GM19328 (cell line): ENCODE measurements around the gene NDRG2.
"Not testable (repeated sequence)": the region's sequence is repeated elsewhere in the genome, so short reads cannot be mapped to it uniquely, and the experiment has no call there.

Source experiments
- ATAC-seq: cut with Tn5 transposase; IDR thresholded peaks from one replicate; pipeline ENCODE4 v1.9.1; 2021; ENCODE audit warnings: mild to moderate bottlenecking, moderate library complexity; ENCODE audit not compliant: unreplicated experiment

Gene NDRG2

DNA sequence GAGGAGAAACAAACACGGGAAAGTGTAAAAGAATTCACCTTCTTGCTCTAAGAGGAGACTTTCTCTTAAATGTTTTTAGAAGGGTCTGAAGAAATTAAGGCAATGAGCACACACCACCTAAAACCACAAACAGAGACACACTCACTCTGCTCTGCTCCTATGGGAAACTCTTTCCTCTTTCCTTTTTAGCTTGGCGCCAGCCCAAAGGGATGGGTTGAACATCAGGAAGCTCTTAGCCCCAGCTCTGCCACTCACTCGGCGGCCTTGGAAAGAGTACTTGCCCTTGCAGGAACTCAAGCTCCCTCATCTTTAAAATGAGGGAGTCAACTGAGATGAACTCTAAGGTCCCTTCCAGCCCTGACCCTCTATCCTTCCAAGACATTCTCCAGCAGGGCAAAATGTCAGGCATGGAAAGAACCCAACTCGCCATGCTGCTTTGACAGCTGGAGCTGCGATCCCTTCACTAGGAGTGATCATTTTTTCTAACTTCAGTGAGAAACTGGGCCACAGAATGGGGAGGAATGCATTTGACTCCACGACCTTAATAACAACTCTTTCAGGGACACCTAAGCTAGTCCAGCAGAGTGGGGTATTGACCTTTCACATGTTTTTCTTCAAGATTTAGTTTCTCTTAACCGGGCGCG is 31.8 kb upstream of the NDRG2 start:
- ATAC-seq: no peak

DNA sequence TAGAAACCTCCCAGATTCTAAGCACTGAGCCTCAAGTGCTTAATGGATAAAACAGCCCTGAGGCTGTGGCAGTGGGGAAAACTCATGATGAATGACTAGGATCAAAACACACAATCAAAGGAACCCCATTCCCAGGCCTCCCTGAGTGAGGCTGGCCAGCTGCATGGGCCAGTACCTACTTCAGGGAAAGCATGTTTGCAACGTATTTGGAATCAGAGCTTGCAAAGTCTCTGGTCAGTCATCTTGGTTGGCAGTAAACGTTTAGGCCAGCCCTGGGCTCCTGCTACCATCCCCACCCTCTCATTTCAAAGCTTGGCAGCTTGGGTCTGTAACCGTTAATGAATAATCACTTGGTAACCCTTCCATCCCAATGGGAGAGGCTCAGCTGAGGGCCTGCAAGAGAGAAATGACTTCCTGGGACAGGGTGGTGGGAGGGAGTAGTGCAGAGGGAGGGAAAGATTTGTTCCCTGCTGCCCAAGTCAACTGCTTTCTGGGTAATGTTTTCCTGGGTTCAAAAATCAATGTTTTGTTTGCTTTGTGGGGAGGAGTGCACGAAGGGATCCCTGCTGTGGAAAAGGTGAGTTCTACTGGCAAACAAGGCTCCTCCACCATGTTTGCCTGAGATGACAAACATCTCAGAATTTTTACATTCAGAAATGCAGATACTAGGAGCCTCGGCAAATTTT is 30.7 kb upstream of the NDRG2 start:
- ATAC-seq: no peak

DNA sequence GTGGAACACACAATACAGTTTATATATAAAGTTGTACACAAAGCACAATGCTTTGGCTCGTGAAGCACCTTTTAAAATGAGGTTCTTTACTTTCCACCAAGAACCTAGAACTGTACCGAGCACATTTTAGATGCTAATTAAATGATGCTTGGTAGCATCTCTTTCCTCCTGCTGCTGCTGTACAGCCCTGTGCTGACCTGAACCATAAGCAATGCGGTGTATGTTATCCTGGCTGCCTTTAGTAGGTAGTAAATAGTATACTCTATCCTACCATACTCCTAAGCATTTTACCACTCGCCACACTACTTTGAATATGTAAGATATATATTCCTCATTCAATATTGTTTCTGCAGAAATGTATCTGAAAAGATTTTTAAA is 29.9 kb upstream of the NDRG2 start:
- no peak for ATAC-seq

DNA sequence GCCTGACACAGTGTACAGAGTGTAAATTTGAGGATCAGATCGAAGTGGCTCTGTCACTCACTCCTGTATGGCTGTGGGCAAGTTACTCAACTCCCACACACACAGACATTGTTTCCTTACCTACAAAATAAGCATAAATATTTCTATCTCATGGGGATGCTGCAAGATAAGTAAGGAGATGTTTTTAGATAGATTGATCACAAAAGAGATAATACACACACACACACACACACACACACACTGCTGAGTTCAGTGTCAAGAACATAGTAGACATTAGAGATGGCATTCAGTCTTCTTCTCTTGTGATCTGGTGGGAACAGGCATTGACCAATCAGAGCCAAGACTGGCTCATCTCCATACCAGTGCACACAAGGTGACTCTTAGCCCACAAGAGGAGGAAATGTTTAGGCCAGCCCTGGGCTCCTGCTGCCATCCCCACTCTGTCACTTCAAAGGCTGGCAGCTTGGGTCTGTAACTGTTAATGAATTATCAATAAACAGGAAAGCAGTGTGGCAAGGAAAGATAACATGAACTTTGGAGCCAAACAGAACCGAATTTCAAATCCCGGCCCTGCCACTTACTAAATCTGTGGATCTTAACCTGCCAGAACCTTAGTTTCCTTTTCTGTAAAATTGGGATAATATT is 29.4 kb upstream of the NDRG2 start:
- ATAC-seq: no peak

DNA sequence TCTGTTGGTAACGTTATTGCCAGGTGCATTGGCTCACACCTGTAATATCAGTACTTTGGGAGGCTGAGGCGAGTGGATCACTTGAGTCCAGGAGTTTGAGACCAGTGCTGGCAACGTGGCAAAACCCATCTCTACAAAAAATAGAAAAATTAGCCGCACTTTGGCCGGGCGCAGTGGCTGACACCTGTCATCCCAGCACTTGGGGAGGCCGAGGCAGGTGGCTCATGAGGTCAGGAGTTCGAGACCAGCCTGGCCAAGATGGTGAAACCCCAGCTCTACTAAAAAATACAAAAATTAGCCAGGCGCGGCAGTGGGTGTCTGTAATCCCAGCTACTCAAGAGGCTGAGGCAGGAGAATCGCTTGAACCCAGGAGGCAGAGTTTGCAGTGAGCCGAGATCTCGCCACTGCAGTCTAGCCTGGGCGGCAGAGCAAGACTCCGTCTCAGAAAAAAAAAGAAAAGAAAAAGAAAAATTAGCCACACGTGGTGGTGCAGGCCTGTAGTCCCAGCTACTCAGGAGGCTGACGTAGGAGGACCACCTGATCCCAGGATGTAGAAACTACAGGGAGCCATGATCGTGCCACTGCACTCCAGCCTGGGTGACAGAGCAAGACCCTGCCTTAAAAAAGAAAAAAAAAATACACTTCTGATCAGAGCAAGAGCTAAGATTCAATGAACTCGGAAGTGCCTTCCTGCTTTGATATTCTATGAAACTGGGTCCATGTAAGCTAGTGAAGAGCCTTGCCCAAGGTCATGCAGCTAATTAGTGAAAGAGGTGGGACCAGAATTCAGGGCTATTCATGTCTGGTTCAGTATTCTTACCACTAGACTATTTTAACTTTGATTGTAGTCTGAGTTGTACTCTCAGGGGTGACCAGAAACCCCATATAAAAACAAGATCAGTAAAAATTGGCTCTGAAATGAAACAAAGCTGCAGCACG is 28.6 kb upstream of the NDRG2 start:
- no peak for ATAC-seq

DNA sequence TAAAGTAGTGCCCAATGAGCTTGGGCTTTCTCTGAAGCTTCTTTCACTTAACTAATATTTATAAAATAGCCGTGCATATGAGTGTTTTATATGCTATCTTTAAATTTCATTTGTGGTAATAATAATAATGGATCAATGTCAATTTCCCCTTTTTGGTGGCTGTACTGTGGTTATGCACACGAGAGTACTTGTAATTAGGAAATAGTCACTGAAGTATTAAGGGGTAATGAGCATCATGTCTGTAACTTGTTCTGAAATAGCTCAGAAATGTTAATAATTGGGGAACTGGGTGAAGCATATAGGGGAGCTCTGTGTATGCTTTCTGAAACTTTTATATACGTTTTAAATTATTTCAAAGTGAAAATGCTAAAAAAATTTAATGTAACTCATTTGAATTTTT is 25.7 kb upstream of the NDRG2 start:
- no peak for ATAC-seq

DNA sequence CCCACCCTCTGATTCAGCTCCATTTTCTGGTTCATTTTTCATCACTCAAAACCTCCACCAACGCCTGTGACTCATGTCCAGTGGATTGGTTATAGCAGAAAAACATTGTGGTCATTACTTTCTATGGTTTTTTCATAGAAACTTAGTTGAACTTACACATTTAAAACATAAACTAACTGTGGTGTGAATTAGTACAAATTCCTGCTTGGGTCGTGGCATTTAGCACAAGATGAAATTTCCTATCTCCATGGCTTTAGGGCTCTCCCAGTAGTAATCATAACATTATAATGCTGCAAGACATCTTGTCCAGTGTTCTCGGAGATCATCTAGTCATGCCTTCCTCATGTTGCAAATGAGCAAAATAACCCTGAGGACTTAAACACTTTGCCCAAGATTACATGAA is 24.4 kb upstream of the NDRG2 start:
- ATAC-seq: no peak

DNA sequence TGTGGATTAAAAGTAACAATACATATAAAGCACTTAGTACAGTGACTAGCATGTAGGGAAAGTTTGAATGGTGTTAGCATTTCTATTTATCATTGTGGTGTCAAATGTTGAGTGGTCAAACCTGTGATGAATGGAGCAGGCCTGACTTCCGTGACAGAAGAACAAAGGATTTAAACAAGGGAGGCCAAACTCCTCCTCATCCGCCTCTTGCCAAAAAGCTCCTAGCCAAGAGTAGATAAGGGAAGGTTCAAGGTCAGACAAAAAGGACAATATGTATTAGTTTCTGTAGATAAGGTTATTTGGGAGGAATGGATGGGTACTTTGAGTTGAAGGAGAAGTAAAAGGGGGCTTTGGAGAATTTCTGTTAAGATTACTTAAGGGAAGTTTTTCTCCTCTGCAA is 23.8 kb upstream of the NDRG2 start:
- ATAC-seq: no peak

DNA sequence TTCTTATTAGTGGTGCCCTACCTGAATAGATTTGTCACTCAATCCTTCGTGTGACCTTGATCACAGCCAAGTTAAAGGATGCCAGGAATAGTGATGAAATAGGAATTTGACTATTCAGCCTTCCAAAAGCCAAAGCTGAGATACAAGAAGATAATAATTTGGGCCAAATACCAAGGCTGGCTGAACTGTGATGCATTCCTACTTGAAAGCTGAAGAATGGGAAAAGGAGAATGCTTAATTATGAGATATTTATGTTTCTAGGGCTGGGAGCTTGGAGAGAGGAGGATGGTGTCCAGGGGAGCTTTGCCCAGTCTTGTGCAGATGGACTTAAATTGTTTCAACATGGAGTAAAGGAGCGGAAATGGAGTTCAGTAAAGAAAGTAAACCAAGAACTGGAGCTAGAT is 22.5 kb upstream of the NDRG2 start:
- no peak for ATAC-seq

DNA sequence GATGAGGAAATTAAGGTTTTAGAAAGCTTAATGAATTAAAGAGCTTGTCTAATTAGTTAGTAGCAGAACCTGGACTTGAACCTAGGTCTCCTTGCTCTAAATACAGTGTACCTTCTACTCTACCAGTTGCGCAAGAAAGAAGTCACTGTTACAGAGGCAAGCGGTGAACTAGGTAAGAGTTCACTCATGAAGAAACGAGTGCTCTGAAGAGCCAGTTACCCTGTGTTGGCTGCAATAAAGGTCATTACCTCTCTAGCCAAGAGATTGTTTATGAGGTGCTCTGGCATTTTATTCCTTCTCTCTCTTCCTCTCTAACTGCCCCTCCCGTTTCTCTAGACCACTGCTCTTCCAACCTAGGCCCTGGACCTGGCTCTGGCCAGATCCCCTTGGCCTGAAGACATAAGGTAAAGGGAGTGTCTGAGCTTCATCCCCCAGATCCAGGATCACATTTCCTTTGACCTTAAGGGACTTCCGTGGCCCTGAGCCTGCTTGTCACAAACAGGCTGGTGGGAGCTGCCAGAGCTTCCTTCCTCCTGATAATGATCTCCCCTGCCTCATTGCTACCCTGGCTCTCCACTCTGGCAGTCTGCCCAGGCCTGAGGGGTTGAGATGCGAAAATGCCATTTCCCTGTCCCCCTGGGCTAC is 19.2 kb upstream of the NDRG2 start:
- no peak for ATAC-seq

DNA sequence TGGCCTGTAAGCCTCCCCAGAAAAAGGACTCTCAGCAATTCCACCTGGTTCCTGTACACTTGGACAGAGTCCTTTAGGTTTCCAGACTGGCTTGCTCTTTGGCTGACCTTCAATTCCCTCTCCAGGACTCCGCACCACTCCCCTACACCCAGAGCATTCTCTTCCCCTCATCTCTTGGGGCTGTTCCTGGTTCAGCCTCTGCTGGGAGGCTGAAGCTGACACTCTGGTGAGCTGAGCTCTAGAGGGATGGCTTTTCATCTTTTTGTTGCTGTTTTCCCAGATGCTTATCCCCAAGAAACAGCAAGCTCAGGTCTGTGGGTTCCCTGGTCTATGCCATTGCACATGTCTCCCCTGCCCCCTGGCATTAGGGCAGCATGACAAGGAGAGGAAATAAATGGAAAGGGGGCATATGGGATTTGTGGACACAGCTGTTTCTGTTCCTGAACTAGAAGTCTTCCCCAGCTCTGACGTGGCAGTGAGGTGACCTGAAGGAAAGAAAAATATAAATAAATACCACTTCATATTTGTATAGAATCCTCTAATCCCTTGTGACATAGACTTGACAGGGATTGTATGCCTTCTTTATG is 18.6 kb upstream of the NDRG2 start:
- no peak for ATAC-seq

DNA sequence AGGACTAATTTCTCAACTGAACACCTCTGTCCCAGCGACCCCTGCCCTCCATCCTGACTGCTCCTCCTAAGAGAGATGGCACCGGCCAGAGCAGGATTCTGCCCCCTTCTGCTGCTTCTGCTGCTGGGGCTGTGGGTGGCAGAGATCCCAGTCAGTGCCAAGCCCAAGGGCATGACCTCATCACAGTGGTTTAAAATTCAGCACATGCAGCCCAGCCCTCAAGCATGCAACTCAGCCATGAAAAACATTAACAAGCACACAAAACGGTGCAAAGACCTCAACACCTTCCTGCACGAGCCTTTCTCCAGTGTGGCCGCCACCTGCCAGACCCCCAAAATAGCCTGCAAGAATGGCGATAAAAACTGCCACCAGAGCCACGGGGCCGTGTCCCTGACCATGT is 18.1 kb upstream of the NDRG2 start:
- no peak for ATAC-seq

DNA sequence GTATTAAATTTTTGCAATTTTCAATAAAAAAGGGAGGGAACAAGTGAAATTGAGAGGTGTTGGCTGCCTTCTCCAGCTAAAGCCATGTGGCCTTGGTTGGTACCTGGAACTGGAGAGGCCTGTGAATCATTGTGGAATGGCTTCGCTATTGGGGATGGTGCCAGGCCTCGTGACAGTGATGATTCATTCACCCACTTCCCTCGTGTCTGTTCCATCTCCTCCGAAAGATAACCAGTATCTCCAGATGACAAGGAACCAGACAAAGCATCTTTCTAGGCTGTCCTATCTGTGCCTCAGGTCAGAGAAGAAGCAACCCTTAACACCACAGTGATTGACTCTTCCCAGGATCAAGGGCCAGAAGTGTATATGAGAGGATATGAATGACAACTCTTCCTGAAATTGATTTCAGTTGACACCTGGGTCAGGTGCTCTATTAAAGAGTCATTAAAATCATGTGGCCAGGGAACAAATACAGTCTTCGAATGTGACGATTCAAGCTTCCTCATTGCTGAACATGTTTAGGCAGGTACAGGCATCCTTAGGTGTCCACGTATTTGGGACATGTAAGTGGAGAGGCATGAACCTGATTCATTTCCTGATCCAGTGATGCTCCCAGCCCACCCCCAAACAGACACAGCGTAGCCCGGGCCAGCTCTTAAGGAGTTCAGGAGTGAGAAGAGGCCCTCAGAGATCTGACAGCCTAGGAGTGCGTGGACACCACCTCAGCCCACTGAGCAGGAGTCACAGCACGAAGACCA is 17.0 kb upstream of the NDRG2 start, which contains the start of gene RNASE7:
TSS of gene RNASE7 (plus strand) at position 687 of the 758 bp plus-strand sequence. CDS start 631 bp downstream, outside the sequence.
- no peak for ATAC-seq

DNA sequence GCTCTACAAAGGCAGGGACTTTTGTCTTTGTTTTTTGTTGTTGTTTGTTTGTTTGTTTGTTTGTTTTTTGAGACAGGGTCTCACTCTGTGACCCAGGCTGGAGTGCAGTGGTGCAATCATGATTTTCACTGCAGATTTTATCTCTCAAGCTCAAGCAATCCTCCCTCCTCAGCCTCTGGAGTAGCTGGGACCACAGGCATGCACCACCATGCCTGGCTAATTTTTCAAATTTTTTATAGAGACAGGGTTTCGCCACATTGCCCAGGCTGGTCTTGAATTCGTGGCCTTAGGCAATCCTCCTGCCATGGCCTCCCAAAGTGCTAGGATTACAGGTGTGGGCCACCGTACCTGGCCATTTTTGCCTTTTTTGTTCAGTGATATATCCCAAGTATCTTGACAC is 16.1 kb upstream of the NDRG2 start:
- not testable (repeated sequence) for ATAC-seq

DNA sequence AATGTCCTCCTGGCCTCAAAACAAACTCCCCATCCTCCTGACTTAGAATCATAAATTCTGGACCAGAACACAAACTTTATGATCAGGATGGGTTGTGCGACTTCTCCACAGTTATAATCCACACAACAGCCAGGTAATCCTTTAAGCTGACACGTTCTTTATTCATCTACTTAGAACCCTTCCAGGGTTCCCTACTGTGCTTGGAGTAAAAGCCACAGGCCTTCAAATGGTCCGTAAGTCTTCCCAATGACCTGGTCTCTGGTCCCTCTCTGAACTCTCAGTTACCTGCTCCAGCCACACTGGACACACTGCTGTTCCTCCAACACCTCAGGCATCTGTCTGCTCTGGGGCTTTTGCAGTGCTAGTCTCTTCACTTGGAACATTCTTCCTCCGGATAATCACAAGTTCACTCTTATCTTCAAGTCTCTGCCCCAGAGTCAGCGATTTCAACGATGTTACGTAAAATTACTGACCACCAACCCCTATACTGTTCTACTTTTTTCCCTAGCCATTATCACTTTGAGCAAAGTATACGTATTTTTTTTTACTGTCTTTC is 15.6 kb upstream of the NDRG2 start:
- no peak for ATAC-seq

DNA sequence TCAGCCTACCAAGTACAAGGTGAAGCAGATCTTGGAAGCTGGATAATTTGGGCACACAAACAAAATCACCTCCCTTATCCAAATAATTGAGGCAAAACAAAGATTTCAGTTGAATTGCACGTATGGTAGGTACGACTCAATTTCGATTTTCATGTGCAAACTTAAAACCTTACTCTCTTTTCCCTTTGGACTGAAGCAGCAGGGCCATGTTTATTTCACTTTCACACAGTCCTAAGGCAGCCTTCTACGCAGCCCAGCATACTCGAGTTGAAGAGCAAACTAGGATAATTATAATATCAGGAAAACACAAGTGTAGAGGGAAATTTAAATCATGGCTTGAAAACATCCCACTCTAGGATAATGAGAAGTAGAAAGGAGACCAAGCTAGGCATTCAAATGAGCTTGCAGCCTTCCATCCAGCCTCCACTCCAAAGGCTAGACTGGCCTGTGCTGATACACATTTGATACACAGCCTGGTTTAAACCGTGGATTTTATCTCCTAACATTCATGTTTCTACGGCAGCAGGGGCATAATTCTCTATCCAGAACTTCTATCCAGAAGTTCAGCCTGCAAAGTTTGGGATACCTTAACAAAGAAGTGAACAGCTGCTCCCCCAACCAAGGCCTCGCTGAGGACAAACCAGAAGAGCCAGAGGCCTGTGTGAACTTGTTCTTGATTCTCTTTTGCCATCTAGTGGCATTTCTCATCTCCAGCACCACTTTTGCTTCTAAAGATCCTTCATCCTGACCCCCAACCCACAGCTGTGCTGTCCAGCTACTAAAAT is 14.9 kb upstream of the NDRG2 start:
- ATAC-seq: no peak

DNA sequence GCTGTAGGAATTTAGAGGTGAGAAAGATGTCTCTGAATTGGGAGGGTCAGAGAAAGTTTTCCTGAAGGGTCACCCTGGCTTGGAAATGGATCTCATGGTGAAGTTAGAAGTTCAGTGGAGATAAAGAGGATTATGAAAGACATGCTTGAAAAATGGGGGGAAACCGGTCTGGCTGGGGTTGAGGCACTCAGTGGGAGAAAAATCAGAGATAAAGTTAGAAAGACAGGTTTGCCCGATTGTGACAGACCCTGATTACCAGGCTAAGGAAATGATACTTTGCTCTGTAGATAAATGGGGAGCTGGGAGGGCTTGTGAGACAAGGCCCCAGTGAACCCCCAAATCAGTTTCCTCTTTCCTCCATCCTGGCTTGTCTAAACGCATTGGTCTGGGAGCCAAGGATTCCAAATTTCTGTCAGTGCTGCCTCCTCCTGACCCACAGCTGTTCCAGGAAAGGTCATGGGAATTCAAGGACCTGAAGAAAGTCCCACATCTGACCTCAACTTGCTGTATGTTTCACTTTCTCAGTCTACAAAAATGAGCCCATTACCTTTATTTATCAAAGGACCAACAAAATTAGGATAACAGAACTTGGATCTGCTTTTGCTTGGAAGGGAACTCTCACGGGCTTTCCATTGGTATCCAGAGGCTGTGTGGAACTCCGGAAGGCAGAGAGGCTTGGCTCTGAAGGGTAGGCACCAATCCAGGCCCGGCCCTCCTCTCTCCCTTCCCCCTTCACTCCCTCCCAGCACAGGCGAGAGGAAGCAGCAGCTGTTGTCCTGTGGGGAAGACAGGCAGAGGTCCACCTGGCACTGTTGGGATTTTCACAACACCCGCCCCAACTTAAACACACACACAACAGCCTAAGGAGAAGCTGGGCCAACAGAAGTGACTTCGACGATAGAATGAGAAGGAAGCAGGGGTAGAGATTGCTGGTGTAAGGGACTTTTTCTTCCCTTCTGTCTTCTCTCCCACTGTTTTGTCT is 13.9 kb upstream of the NDRG2 start:
- ATAC-seq: no peak
